LNCAP (cell line): Measurements from ENCODE around the gene TAF5L.

Source experiments
- TF ChIP-seq, protein P1 (sequence below): fragments of 450-650 bp; IDR thresholded peaks from 2 replicates; pipeline ENCODE4 v1.5.1; 2017; ENCODE audit warnings: mild to moderate bottlenecking

The TAF5L gene

DNA sequence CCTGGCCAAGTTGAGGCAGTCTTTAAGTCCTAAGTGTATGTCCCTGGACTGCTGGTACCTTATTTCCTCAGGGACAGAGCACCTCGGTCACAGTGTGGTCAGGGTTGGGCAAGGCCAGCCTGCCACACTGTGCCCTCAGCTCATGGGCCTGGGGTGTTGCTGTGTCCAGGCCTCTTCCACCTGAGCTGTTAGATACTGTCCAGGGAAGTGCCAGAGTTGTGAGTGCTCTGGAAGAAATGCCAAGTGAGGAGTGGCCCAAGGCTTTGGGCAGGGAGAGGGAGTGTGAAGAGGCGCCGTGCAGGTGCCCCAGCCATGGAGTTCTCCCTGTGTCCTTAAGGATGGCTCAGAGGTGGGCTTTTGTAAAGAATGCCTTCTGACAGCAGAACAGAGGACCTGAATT is 15.4 kb upstream of the TAF5L start:
- TF ChIP-seq, protein P1, sequence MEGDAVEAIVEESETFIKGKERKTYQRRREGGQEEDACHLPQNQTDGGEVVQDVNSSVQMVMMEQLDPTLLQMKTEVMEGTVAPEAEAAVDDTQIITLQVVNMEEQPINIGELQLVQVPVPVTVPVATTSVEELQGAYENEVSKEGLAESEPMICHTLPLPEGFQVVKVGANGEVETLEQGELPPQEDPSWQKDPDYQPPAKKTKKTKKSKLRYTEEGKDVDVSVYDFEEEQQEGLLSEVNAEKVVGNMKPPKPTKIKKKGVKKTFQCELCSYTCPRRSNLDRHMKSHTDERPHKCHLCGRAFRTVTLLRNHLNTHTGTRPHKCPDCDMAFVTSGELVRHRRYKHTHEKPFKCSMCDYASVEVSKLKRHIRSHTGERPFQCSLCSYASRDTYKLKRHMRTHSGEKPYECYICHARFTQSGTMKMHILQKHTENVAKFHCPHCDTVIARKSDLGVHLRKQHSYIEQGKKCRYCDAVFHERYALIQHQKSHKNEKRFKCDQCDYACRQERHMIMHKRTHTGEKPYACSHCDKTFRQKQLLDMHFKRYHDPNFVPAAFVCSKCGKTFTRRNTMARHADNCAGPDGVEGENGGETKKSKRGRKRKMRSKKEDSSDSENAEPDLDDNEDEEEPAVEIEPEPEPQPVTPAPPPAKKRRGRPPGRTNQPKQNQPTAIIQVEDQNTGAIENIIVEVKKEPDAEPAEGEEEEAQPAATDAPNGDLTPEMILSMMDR = no peak

DNA sequence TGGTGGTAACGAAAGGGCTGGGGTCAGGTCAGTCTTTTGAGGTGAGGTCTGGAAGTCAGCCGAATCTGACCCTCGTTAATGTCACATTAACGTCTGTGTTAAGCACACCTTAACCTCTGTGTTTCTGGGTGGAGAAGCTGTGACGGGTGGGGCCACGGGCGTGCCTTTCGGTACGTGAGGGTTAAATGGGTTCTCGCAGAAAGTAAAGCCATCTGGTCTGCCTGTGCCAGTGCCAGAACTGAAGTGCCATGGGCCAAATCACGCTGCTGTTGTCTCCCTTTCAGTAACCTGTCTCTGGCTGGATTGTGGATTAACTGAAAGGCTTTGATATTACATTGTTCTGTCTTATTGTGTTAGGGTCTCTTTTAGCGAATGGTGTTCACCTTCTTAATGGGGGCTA is 14.5 kb upstream of the TAF5L start:
- TF ChIP-seq, protein P1 = no peak

DNA sequence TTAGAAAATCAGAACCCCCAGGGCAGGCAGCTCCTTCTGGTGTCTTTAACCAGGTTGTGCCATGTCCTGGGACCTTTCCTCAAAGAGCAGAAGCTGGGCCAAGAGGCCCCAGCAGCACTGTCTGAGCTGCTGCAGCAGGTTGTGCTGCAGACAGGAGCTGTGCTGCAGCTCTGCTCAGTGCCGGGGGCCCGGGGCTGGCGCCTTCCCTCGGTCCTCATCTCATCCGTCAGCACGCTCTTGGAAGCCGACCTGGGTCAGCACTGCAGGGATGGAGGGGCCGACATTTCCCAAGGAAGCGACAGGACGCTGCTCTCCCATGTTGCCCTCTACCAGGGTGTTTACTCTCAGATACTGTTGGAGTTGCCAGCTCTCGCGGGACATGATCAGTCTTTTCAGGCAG is 11.8 kb upstream of the TAF5L start:
- TF ChIP-seq, protein P1 = no peak

DNA sequence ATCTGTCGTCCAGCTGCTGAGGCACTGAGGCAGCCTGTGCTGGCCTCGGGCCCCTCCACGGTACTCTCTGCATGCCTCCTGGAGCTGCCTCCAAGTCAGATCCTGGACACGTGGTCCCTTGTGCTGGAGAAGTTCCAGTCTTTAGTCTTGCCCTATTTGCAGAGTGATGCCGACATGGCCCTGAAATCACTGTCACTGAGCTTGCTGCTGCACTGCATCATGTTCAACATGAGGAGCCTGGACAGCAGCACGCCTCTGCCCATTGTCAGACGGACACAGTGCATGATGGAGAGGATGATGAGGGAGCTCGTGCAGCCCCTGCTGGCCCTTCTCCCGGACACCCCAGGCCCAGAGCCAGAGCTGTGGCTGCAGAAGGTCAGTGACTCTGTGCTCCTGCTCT is 10.1 kb upstream of the TAF5L start:
- TF ChIP-seq, protein P1 = no peak

DNA sequence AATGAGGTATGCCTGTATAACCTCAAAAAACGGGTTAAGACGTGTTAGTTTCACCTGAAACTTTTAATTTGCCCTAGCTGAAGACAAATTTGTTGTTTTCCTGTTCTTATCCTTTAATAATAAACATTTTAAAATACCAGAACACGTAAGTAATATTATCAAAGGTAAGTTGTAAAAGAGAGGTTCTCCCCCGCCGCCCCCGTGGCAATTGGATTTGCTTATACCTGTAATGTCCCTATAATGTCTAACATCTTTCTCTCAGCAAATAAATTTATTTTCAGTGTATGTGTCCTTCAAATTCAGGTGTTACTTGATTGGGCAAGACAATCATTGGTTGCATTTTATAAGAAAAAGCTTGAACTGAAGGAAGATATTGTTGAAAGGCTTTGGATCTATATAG is 6.0 kb upstream of the TAF5L start:
- TF ChIP-seq, protein P1 = no peak

DNA sequence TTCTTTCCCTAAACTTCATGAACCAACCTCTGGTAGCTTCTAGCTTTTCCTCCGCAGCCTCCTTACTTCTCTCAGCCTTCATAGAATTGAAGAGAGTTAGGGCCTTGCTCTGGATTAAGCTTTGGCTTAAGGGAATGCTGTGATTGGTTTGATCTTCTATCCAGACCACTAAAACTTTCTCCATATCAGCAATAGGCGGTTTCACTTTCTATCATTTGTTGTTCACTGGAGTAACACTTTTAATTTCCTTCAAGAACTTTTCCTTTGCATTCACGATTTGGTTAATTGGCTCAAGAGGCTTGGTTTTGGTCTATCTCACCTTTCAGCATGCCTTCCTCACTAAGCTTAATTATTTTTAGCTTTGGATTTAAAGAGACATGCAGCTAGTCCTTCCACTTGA is 5.2 kb upstream of the TAF5L start:
- TF ChIP-seq, protein P1 = no peak

DNA sequence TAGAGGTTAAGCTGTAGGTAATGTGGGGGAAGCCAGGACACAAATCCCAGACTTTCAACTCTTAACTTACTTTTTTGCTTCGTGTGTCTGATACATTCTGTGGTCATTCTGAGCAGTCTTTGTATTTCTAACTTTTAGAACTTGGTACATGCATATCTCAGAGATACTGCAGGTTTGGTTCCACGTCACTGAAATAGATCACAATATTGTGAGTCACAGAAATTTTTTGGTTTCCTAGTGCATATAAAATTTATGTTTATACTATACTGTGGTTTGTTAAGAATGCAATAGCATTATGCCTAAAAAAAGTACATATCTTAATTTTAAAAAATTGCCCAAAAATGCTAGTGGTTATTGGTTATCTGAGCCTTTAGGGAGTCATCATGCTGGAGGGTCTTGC is 3.3 kb upstream of the TAF5L start:
- TF ChIP-seq, protein P1 = no peak

DNA sequence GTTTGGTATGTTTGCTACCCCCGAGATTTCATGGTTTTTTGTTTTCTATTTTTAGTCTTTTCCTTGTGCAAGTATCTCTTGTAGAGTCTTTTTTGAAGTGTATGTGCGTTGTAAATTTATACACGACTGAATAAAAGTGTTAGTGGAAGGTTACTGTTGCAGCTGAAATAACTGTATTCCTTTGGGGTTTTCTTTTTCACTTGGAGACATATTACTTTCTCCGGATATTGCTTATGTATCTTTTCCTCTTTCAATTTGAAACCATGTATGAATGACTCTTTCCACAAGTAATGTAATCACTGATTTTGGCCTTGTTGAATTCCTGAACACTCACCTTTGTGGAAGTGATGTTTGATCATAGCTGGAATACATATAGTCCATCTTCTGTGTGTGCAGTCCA is 1.1 kb upstream of the TAF5L start:
- TF ChIP-seq, protein P1 = no peak
